Activated naive CD8-positive, alpha-beta T cell treated with anti-CD3 and anti-CD28 coated beads, Interleukin-2, amount 50 U/mL, for 24 hours (primary cell): ENCODE results near the gene GABARAP.
"Not testable (repeated sequence)": the region's sequence is repeated elsewhere in the genome, so short reads cannot be mapped to it uniquely, and the experiment has no call there.

ENCODE experiments used
- ATAC-seq: fragments of 150-1000 bp; cut with Tn5 transposase; one replicate; pipeline ENCODE4 v1.10.0; 2021
- DNase-seq: peaks from one replicate; pipeline ENCODE4 v3.0.0; 2021
- H3K27ac Mint-ChIP-seq: one replicate; pipeline ENCODE4 v1.8.0; 2021; ENCODE audit warnings: mild to moderate bottlenecking, mixed read lengths
- H3K27me3 Mint-ChIP-seq: one replicate; pipeline ENCODE4 v1.8.0; 2021; ENCODE audit warnings: mixed read lengths
- H3K36me3 Mint-ChIP-seq: one replicate; pipeline ENCODE4 v1.8.0; 2021; ENCODE audit warnings: low read depth, mixed read lengths
- H3K4me1 Mint-ChIP-seq: one replicate; pipeline ENCODE4 v1.8.0; 2021; ENCODE audit warnings: mixed read lengths
- H3K4me3 Mint-ChIP-seq: one replicate; pipeline ENCODE4 v1.8.0; 2021; ENCODE audit warnings: mild to moderate bottlenecking, moderate library complexity, mixed read lengths
- H3K9me3 Mint-ChIP-seq: one replicate; pipeline ENCODE4 v1.8.0; 2021; ENCODE audit warnings: mixed read lengths

The GABARAP gene

DNA sequence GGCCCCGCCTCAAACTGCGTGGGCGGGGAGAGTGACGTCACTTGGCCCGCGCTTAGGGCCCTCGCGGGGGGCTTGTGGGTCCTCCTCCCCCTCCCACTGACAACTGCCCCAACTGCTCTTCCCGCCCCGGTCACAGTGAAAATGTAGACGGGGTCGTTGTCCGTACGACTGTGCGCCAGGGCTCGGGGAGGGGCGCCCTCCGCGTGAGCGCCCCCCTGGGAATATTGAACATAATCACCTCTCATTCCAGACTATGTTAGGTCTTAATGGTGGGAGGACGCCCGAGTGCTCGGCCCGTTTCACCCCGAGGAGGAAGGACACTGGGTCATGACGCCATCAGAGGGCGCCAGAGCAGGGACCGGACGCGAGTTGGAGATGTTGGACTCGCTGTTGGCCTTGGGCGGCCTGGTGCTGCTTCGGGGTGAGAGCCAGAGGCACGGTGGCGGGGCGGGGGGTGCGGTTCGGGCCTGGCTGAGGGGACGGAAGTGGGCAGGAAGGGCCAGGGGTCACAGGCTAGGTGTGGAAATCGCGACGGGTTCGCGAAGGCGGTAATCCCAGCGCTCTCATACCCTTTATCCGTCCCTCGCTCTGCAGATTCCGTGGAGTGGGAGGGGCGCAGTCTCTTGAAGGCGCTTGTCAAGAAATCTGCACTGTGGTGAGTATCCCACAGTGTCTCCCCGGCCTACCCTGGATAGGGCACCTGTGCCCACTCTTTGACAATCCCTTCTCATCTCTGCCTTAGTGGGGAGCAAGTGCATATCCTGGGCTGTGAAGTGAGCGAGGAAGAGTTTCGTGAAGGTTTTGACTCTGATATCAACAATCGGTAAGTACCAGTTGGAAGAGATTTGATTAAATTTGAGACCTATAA, 10.2 kb upstream of the GABARAP start, which contains the start of gene ELP5:
TSS of gene ELP5 (plus strand) at position 40 of the 868 bp plus-strand sequence. CDS start at position 376, 336 bp downstream.
- Mint-ChIP-seq H3K27me3 (peaks cover 2% of the 10 kb centered on the region), H3K4me3 (peak within 1 kb of the TSS; percentile 99), H3K27ac (peak within 1 kb of the TSS; percentile 98), H3K4me1 (peaks cover 53% of the 10 kb centered on the region), H3K9me3 (no peaks in the 10 kb centered on the region), H3K36me3 (peaks cover 35% of the 10 kb centered on the region)
- ATAC-seq: peak; percentile 66
- peak; percentile 99 for DNase-seq

DNA sequence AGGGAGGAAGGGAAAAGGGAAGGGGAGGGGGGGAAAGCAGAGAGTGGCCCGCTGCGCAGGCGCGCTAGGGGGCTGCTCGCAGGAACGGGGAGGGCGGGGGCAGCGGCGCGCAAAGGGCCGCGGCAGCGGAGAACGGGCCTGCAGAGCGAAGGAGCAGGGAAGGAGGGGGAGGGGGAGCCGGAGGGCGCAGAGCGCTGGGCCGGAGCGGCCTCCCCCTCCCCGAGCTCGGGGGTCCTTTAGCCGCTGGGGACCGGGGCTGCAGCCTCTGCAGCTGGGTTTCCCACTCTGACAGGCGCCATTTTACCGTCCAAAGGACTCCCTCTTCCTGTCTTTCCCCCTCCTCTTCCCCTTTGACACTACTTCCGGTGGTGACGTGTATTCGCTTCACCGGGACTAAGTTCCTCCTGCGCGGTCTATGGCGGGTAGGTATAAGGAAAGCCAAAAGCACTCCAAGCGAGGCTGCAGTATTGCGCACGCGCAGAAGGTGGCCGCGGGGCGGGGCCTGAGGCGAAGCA, 9.5 kb upstream of the GABARAP start, which contains the start of gene CTDNEP1:
TSS of gene CTDNEP1 (minus strand) at position 74 of the 515 bp plus-strand sequence. CDS start 438 bp downstream, outside the sequence.
- Mint-ChIP-seq H3K9me3 (no peaks in the 10 kb centered on the region), H3K36me3 (peaks cover 35% of the 10 kb centered on the region), H3K4me1 (peaks cover 54% of the 10 kb centered on the region), H3K27ac (peak within 1 kb of the TSS; percentile 98), H3K4me3 (peak within 1 kb of the TSS; percentile 99), H3K27me3 (peaks cover 2% of the 10 kb centered on the region)
- DNase-seq: peak; percentile 76
- peak; percentile 97 for ATAC-seq

DNA sequence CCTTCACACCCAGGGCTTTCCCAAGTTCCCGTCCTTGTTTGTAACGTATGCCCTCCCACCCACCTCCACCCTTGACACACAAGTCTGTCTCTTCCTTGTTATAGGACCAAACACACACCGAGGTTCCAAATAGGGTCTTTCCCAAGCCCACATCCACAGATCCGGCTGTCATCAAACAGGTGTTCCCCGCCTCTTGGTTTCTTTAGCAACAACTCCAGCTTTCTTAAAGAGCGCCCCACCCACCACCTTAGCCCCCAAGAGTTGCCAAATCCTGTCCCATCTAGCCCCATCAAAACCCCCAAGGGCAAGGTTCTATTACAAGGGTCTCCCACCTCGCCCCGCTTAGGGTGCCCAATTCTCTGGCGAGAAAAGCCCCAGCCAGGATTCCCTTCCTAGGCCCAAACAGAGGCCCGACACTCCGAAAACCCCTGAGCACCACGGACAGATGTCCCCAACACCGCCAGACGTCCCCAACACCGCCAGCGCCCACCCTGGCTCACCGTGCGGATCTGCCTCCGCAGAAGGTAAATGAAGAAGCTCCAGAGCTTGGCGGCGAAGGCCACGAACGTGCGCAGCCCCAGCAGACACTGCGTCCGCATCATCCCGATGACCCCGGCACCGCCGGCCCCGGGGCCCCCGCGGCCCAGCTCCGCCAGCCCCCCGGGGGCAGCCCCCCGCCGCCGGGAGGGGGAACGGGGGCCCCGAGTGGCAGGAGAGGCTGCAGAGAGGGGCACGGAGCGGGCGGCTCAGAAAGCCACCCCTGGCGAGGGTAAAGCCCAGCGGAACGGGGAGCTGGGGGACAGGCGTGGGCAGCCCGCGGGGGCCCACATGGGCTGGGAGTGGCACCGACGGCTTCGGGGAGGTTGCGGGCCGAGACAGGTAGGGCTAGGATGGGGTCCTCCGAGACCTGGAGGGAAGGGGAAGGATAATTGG, 8.7 kb upstream of the GABARAP start:
- Mint-ChIP-seq H3K27me3 (peaks cover 2% of the 10 kb centered on the region), H3K36me3 (peaks cover 38% of the 10 kb centered on the region), H3K27ac (peak overlapping the region; percentile 94), H3K9me3 (no peaks in the 10 kb centered on the region), H3K4me3 (peak overlapping the region; percentile 99), H3K4me1 (peaks cover 56% of the 10 kb centered on the region)
- ATAC-seq (peak; percentile 2), DNase-seq (peak; percentile 37)

DNA sequence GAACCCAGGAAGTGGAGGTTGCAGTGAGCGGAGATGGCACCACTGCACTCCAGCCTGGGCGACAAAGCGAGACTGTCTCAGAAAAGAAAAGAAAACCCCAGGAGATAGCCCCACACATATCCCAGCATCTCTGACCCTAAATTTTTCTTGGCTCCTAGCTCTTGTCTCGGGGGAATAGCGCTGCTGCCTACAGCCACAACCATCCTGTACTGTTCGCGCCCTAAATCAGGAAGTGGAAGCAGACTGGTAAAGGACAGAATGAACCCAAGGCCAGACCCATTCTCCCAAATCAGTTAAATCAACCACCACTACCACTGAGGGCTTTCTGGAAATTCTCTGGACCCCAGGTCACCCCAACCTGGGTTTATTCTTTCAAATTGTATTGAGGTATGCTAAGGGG, 7.6 kb upstream of the GABARAP start:
- DNase-seq (no peak), ATAC-seq (no peak)
- Mint-ChIP-seq H3K36me3 (peaks cover 34% of the 10 kb centered on the region), H3K27ac (peak overlapping the region; percentile 94), H3K4me3 (peak overlapping the region; percentile 99), H3K4me1 (peaks cover 55% of the 10 kb centered on the region), H3K27me3 (peaks cover 2% of the 10 kb centered on the region), H3K9me3 (no peaks in the 10 kb centered on the region)

DNA sequence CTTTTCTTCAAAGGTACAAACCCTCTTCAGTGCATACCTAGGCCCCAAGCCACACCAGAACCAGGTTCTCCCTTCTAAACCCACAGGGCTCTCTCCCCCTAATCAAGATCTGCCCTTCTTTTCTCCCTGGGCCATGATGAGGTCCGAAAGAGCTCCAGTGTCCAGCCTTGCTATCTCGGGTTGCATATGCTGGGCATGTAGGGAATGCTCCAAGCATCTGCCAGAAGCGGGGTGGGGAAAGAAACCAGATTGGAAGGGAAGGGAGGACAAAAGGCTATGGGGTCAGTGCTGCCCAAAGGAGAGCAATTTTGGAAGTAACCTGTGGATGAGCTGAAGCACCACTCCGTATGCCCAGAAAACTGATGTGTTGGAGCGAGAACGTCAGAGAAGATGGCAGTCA, 7.0 kb upstream of the GABARAP start:
- ATAC-seq: no peak
- peak overlapping the region; percentile 99 for H3K4me3 Mint-ChIP-seq
- no peak for DNase-seq
- H3K4me1 Mint-ChIP-seq: peaks cover 52% of the 10 kb centered on the region
- peaks cover 2% of the 10 kb centered on the region for H3K27me3 Mint-ChIP-seq
- peak overlapping the region; percentile 77 for H3K27ac Mint-ChIP-seq
- no peaks in the 10 kb centered on the region for H3K9me3 Mint-ChIP-seq
- H3K36me3 Mint-ChIP-seq: peaks cover 35% of the 10 kb centered on the region

DNA sequence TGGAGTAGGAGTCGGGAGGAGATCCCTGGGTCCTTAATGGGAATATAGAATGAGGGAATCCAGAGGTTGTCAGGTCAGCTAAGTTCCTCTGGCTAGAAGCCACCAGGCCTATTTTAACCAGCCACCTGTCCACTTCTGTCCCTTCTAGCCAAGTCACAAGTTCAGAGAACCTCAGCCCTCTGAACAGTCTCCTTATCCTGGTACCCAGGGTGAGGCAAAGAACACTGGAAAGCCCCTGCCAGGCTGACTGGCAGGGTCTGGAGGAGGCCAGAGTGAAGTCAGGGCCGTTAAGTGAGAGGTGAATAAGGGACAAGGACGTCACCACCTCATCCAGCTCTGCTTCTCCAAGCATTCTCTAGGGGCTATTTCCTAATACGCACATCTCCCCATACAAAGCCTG, 6.5 kb upstream of the GABARAP start:
- no peaks in the 10 kb centered on the region for H3K9me3 Mint-ChIP-seq
- peaks cover 48% of the 10 kb centered on the region for H3K4me1 Mint-ChIP-seq
- H3K4me3 Mint-ChIP-seq: peak overlapping the region; percentile 99
- DNase-seq: no peak
- ATAC-seq: no peak
- H3K27ac Mint-ChIP-seq: peak overlapping the region; percentile 77
- H3K36me3 Mint-ChIP-seq: peaks cover 32% of the 10 kb centered on the region
- H3K27me3 Mint-ChIP-seq: peaks cover 2% of the 10 kb centered on the region

DNA sequence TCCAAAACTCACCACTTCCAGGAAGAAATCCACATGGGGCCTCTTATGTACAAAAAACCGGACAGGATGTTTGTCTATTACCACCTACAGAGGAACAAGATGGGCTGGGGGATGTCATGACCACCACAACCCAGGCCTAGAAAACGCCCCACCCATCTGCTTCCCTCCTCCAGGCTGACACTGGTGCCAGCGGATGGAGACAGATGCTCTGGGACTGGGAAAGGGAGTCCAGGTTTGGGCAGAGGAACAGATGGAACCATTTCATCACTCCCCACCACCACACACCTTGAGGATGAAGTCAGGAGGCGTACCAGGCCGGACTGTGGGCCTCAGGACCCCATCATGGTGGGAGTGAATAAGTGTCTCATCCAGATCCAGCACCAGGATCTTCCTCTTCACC, 4.5 kb upstream of the GABARAP start:
- Mint-ChIP-seq H3K4me3 (no peak overlapping the region), H3K4me1 (peaks cover 41% of the 10 kb centered on the region), H3K27ac (no peak overlapping the region), H3K27me3 (peaks cover under 1% of the 10 kb centered on the region), H3K36me3 (peaks cover 31% of the 10 kb centered on the region), H3K9me3 (no peaks in the 10 kb centered on the region)
- DNase-seq: no peak
- no peak for ATAC-seq

DNA sequence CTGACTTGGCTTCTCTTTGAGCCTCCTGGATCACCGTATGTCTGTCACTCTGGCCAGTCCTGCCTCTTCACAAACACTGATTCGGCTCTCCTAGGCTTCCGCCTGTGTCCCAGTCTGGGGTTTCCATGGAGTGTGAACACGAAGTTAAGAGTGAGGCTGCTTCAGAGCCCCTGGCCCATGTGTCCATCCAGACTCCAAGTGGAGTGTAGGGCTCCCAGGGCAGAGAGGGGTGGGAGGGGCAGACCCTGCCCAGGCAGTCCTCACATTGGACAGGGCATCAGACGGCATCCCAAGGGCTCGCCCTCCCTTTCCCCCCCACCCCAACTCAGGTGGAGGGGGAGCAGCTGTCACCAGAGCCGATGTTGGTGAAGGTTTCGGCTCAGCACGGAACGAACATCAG, 1.6 kb upstream of the GABARAP start:
- H3K4me3 Mint-ChIP-seq, ATAC-seq, H3K9me3 Mint-ChIP-seq, DNase-seq, H3K27me3 Mint-ChIP-seq: not testable (repeated sequence)
- peak overlapping the region; percentile 53 for H3K27ac Mint-ChIP-seq
- H3K4me1 Mint-ChIP-seq: peaks cover 45% of the 10 kb centered on the region
- H3K36me3 Mint-ChIP-seq: peaks cover 38% of the 10 kb centered on the region

DNA sequence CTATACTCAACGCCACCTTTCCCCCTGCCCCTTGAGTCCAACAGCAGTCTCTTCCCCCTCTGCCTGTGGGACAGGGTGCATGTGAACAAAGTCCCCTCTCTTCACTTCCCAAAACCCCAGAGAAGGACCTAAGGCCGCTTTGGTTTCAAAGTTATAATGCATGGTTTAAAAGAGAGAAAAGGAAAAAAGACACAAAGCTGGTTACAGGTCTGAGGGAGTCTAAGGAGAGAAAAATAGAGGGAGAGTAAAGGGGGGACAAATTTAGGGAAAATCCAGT, 1.1 kb upstream of the GABARAP start:
- no peak for ATAC-seq
- peak overlapping the region; percentile 88 for H3K4me3 Mint-ChIP-seq
- peaks cover 40% of the 10 kb centered on the region for H3K4me1 Mint-ChIP-seq
- peaks cover 35% of the 10 kb centered on the region for H3K36me3 Mint-ChIP-seq
- DNase-seq: no peak
- peaks cover 1% of the 10 kb centered on the region for H3K27me3 Mint-ChIP-seq
- no peaks in the 10 kb centered on the region for H3K9me3 Mint-ChIP-seq
- H3K27ac Mint-ChIP-seq: peak overlapping the region; percentile 97

DNA sequence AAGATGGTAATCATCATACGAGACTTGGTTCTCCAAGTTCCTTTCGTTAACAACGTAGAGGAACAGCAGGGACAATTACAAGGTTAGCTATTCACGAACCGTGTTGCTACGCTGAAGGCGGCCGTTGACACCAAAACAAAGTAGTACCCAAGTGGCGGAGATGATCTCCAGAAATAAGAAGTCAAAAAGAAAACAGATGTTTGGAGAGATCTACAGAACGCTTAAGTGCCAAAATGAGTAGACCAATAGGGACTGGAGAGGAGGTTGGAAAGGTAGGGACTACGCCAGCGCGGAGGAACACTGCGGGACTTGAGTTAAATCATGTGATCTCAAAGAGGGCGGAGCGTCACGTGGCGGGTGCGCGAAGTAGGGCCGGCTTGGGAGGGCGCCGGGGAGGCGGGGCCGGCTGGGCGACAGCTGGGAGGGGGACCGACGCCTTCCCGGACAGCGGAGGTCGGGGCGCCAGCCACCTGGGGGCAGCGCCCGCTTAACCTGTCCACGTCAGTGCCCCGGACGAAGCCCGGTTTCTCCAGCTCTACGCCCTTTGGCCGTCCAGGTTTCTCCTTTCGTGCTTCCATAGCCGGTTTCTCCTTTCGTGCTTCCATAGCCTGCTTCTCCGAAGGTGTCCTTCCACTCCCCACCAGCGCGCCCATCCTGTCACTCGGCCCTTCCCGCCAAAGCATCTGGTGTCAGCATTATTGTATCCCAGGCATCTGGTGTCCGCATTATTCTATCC, 636 bp upstream of the GABARAP start:
- Mint-ChIP-seq H3K27ac (peak overlapping the region; percentile 97), H3K4me3 (peak overlapping the region; percentile 88), H3K36me3 (peaks cover 35% of the 10 kb centered on the region), H3K4me1 (peaks cover 40% of the 10 kb centered on the region), H3K9me3 (no peaks in the 10 kb centered on the region), H3K27me3 (peaks cover 1% of the 10 kb centered on the region)
- DNase-seq (peak; percentile 93), ATAC-seq (peak; percentile 51)

DNA sequence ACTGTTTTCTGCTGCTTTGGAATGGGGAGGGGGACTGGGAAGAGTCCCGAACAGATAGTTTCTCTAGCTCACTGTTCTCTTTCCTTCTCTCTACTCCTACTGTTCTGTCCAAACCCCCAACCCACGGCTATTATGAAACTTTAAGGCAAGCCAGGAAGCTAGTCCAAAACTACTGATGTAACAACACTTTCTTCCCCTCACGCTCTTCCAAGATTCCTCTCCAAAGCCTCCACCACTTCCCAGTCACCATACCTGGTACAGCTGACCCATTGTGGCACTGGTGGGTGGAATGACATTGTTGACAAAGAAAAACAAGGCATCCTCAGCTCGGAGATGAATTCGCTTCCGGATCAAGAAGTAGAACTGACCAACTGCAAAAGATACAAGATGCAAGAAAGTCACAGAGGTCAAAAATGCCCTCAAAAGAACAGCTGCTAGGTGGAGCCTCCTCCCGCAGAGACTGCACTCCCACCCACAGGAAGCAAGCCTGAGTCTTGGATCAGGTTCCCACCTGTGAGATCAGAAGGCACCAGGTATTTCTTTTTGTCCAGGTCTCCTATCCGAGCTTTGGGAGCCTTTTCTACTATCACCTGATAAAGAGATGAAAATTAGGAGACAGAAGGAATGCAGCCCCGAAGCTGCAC, 1.0 kb downstream of the GABARAP start:
- Mint-ChIP-seq H3K4me3 (peak overlapping the region; percentile 88), H3K4me1 (peaks cover 48% of the 10 kb centered on the region), H3K27me3 (peaks cover 1% of the 10 kb centered on the region), H3K36me3 (peaks cover 32% of the 10 kb centered on the region), H3K27ac (peak overlapping the region; percentile 97), H3K9me3 (no peaks in the 10 kb centered on the region)
- ATAC-seq: no peak
- no peak for DNase-seq

DNA sequence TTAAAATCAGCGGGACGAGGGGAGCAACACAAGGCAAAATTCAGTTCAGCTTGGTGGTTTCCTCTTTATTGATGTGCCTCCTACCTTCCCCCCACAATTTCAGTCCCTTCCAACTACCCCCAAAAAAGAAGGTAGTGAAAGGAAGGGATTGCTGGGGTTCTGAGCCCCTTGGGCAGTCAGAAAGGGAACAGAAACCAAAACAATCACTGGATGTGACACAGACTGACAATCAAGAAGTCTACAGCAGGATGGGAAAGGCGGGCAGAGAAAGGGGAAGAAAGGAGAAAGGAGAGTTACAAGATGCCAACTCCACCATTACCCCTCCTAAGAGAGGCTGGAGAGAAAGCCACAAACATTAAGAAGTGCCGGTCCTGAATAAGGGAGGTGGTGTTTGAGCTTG, 1.9 kb downstream of the GABARAP start:
- no peak for DNase-seq
- ATAC-seq: no peak
- Mint-ChIP-seq H3K27ac (peak overlapping the region; percentile 97), H3K27me3 (peaks cover 1% of the 10 kb centered on the region), H3K4me1 (peaks cover 56% of the 10 kb centered on the region), H3K36me3 (peaks cover 38% of the 10 kb centered on the region), H3K9me3 (no peaks in the 10 kb centered on the region), H3K4me3 (peak overlapping the region; percentile 88)

DNA sequence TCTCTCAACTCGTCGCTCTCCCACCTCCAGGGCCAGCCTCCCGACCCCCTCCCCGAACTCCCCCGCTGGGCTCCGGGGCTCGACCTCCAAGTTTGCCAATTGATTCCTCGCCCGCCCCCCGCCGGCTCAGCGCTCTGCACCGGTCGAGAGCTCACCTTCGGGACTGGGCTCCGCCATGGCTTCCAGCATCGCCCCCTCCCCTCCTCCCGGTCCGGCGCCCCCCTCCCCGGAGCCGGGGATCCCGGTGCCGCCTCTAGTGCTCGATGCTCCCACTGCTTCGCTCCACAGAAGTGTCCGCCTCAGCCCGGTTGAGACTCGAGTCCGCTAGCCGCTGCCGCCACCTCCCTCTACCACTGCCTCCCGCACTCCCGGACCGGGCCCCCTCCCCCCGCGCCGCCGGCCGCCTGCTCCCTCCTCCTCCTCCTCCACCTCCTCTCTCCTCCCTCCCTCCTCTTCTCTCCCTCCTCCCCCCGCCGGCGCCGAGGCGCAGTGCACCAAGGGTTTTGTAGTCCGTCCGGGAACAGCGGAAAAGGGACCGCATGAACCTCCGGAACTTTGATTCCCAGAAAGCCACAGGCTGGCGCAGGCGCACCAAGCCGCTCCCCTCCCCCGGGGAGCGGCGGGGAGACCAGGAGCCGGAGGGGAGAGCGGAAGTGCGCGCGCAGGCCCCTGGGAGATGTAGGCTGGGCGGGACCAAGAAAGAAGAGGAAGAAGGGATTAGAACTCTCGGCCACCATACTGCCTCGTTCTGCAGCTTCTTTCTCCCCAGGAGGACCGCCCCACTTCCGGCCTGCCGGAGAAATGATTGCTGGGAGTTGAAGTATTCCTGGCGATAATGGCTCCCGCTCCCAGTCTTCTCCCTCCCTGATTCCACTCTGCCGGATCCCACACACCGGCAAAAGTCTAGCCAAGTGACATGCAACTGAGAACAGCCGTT, 2.9 kb downstream of the GABARAP start, which contains the start of gene PHF23:
TSS of gene PHF23 (minus strand) at position 367 of the 937 bp plus-strand sequence. CDS start at position 189, 178 bp downstream.
- peaks cover 3% of the 10 kb centered on the region for H3K27me3 Mint-ChIP-seq
- DNase-seq (peak; percentile 98), ATAC-seq (peak; percentile 68)
- H3K27ac Mint-ChIP-seq: peak within 1 kb of the TSS; percentile 97
- peak within 1 kb of the TSS; percentile 88 for H3K4me3 Mint-ChIP-seq
- H3K9me3 Mint-ChIP-seq: no peaks in the 10 kb centered on the region
- peaks cover 40% of the 10 kb centered on the region for H3K36me3 Mint-ChIP-seq
- peaks cover 67% of the 10 kb centered on the region for H3K4me1 Mint-ChIP-seq
